RCC 7860 (cell line): ENCODE data around the gene INPP5D.
A peak's percentile ranks its signal among the peaks of the same experiment; 100 is the strongest.
"Not testable (repeated sequence)": the region's sequence is repeated elsewhere in the genome, so short reads cannot be mapped to it uniquely, and the experiment has no call there.

Experiments used
- DNase-seq: peaks from one replicate; pipeline ENCODE4 v3.0.0-alpha.2; 2015; ENCODE audit warnings: low spot score
- FAIRE-seq: peaks from 2 replicates; lab custom pipeline; 2012; peaks lifted over from hg19 to GRCh38; lab: Jason Lieb, UNC

The INPP5D gene

DNA sequence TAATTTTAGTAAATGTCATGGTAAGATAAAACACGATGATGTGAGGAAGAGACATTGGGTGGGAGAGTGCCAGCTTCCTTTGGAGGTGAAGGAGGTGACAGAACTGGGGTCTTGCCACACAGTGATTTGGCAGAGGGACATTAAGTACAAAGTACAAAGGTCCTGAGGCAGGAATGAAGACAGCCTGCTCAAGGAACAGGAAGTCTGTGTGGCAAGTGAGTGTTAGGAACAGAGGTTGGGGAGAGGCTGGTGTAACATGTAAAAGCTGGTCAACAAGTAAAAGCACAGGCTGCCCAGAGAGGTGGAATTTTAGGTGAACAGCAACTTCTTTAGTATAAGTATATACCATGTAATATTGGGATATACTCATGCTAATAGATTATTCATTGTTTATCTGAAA is 73.1 kb downstream of the INPP5D start:
- no peak for FAIRE-seq

DNA sequence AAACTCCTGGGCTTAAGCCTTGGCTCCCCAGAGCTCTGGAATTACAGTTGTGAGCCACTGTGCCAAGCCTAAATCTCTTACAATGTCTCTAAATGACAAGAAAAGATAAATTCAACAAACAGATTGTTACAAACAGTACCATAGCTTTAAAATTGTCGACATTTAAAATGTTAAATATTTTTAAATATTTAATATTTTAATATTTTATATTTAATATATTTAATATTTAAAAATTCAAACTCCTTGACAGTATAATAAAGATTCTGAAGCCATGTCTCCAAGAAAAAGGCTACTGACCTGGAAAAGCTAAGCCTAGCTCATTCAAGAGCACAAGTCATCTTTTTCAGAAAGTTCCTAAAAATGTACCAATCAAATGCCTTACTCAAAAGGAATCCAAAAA is 75.3 kb downstream of the INPP5D start:
- no peak for DNase-seq
- FAIRE-seq = peak; percentile 4

More for the DNA sequence above, 73.1 kb downstream of the INPP5D start:
- DNase-seq = no peak

DNA sequence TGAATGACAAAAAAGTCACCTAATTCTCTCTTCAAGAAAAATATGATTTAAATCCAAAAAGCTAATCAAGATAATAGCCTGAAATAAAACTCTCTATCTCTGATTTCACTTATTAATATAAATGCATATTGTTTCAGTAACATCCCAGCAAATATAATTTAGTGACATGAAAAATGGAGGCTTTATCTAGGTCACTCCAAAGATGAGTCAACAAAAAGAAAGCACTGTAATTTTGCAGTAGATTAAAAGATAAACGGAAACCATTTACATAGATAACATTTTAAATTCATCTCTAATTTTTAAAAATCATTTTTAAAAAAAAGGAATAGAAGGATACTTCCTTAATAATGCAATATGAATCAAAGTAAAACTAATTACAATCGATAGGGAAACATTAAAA is 76.9 kb downstream of the INPP5D start:
- FAIRE-seq (peak; percentile 15), DNase-seq (no peak)

- no peak for FAIRE-seq
- DNase-seq = no peak
These were observed 80.0 kb downstream of the INPP5D start for GRCh38 chr2:233140077-233140585.

DNA sequence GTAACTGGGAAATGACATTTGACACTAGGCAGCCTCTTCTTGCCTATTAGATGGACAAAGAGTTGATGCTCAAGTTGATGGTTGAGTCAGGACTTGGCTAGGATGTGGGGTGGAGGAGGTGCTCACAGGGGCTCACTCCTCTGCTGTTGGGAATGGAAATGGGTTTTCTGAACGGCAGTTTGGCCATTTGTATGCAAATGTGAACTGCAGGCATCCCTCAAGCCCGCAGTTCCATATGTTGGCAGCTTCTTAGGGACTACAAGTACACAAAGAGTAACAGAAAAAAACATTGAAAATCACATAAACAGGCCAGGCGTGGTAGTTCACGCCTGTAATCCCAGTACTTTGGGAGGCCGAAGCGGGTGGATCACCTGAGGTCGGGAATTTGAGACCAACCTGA is 80.8 kb downstream of the INPP5D start:
- FAIRE-seq (no peak), DNase-seq (no peak)

- FAIRE-seq (no peak), DNase-seq (no peak)
These were observed 81.8 kb downstream of the INPP5D start for GRCh38 chr2:233141901-233142300.

GRCh38 chr2:233142355-233142897 is 82.3 kb downstream of the INPP5D start:
- DNase-seq (no peak), FAIRE-seq (no peak)

DNA sequence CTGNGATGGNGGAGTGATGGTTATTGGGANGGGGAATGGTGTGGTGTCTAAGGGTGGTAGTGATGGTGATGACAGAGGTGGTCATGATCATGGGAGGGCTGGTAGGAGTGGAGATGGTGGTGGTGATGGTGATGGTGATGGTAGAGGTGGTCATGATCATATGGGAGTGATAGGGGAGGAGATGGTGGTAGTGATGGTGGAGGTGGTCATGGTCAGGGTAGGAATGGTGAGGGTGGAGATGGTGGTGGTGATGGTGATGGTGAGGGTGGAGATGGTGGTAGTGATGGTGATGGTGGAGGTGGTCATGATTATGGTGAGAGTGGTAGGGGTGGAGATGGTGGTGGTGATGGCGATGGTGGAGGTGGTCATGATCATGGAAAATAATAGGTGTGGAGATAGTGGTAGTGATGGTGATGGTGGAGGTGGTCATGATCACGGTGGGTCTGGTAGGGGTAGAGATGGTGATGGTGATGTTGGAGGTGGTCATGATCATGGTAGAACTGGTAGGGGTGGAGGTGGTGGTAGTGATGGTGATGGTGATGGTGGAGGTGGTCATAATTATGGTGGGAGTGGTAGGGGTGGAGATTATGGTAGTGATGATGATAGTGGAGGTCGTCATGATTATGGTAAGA is 83.7 kb downstream of the INPP5D start:
- DNase-seq (no peak), FAIRE-seq (no peak)

DNA sequence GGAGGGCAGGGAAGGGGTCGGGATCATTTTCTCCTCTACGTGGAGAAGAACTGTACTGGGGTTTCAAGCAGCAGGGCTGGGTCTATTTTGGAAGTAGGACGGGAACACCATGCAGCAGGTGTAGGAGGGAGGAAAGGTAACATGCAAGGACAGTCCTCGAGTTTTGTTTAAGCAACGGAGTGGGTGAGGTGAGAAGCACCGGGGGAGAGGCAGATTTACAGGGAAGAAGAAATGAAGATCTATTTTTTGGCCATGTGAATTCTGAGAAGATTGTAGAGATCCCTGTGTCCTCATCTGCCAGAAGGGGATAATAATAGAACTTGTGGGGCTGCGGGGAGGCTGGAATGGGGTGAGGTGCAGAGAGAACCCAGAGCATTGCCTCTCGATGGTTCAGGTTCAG is 85.6 kb downstream of the INPP5D start:
- DNase-seq = no peak

GRCh38 chr2:233146194-233146593 is 86.1 kb downstream of the INPP5D start:
- DNase-seq = no peak
- no peak for FAIRE-seq

More for the DNA sequence above, 85.6 kb downstream of the INPP5D start:
- FAIRE-seq = no peak

DNA sequence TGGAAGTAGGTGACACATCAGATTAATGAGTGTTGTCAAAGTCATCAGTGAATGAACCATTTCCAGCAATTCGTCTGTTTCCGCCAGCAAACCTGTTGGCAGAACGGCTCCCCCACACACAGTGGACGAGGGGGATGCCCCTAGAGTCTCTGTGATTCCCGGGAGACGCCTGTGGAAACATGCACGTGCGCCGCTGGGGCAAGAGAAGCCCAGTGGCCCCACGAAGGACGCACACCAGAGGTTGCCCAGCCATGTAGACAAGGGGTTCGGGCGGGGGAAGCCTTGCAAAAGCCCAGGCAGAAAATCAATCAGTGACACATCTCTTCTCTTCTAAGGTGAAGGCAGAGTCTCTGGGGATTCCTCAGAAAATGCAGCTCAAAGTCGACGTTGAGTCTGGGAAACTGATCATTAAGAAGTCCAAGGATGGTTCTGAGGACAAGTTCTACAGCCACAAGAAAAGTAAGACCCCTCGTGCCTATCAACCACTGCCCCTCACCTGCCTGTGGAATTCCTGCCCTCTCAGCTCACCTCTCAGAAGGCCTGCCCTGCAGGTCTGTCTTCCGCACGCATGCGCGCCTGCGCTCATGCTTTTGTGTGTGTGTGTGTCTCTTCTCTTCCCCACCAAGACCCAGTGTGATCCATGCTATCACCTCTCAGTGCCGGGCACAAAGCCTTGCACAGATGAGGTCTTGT is 87.1 kb downstream of the INPP5D start:
- FAIRE-seq (no peak), DNase-seq (no peak)

DNA sequence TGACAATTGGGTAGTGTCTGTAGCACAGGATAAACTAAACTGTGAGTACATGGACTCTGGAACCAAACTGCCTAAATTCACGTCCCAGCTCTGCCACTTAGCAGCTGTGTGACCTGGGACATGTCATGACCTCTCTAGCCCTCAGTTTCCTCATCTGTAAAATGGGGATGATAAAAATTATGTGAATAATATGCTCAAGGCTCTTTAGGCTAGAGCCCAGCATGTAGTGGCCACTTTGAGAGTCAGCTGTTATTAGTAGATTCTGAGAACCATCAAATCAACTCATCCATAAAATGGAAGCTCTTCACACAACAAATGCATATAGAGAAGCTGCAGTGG is 87.7 kb downstream of the INPP5D start:
- DNase-seq (no peak), FAIRE-seq (no peak)

GRCh38 chr2:233148354-233148753 is 88.2 kb downstream of the INPP5D start:
- DNase-seq = no peak
- no peak for FAIRE-seq

GRCh38 chr2:233152541-233152940 is 92.4 kb downstream of the INPP5D start:
- no peak for DNase-seq
- FAIRE-seq = no peak

- DNase-seq (no peak), FAIRE-seq (no peak)
These were observed 93.1 kb downstream of the INPP5D start for GRCh38 chr2:233153146-233153798.

DNA sequence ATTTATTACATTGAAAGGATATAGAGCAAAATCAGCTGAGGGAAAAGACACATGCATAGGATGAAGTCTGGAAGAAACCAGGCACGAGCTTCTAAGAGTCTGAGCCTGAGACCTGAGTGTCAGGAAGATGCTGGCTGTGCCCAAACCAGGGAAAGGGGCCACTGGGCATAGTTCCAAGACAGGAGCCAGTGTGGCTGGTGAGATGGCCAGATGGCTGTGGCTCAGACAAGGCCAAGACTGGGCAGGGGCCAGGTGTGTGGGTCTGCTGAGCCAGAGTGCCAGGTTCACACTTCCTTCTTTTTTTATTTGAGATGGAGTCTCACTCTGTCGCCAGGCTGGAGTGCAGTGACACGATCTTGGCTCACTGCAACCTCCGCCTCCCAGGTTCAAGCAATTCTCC is 95.9 kb downstream of the INPP5D start:
- DNase-seq (no peak), FAIRE-seq (no peak)

DNA sequence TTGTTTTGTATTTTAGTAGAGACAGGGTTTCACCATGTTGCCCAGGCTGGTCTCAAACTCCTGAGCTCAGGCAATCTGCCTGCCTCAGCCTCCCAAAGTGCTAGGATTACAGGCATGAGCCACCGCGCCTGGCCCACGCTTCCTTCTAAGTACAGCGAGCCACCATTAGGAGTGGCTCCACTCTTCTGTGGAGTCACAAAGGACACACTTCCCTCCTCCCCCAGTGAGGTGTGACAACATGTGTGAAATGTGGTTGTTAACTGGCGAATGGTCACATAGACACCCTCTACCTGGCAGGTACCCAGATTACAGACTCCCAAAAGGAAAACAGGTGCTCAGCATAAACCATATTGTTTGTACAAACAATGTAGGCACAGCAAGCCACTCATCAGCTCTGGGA is 96.3 kb downstream of the INPP5D start:
- DNase-seq, FAIRE-seq: not testable (repeated sequence)

- DNase-seq (no peak), FAIRE-seq (no peak)
These were observed 101.6 kb downstream of the INPP5D start for GRCh38 chr2:233161730-233162129.

DNA sequence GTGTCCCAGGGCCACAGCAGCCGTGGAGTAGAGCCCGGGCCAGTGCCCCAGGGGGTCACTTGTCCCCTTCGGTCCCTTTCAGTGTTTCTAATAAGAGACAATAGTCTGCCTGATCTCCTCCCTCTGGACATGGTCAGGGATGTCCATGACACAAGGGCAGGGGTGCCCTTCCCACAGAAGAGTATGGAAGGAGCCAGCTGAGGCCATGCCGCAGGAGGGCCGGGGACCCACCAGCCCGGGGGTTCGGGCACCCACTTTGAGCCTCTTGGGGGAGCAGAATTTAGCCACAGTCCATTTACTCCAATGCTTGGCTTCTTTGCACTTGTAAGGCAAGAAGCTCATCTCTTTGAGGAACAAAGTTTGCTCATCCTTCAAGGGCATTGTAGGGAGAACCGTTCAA is 102.6 kb downstream of the INPP5D start:
- no peak for DNase-seq
- FAIRE-seq = no peak

- DNase-seq = no peak
These were observed 103.5 kb downstream of the INPP5D start for GRCh38 chr2:233163486-233164103.

GRCh38 chr2:233164128-233164635 is 104.0 kb downstream of the INPP5D start:
- FAIRE-seq (no peak), DNase-seq (no peak)

More at GRCh38 chr2:233163486-233164103, 103.5 kb downstream of the INPP5D start:
- no peak for FAIRE-seq
